ENCODE results near the gene GPM6B.

The GPM6B gene

DNA sequence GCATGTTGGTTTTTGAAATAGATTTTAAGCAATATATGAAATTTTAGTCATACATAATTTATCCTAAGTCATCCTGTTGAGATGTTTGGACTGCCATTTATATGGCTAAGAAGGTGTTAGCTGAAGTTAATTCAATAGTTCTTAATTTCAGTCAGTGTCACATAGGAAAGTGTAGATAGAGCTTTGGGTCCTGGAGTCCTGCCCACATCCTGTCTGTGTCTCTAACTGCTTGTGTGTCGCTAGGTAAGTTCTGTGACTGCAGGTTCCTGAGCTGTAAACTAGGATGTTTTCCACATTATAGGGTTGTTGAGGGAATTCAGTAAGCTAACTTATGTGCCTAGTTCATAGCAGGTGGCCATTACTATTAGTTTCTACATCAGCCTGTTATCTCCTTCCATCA is 61.6 kb downstream of the GPM6B start:
- Histone ChIP-seq H3K36me3 (ENCODE audit: control insufficient read depth in 1 of 2, insufficient read depth in 2 of 2, low read length in 2 of 2) (peaks cover 9 to 16% of the 10 kb centered on the region in 2 donors), H3K4me3 (ENCODE audit: low read depth in 1 of 2, low read length in 2 of 2) (no peak overlapping the region), H3K27ac (ENCODE audit: low read depth, low read length) (no peak overlapping the region), H3K4me1 (ENCODE audit: control insufficient read depth in 1 of 2, insufficient read depth in 2 of 2, low read length in 2 of 2) (peaks cover 0 to 3% of the 10 kb centered on the region in 2 donors), H3K9ac (ENCODE audit: low read depth in 1 of 2, low read length in 2 of 2) (no peak overlapping the region), H3K9me3 (ENCODE audit: control insufficient read depth in 1 of 2, low read length in 2 of 2) (no peaks in the 10 kb centered on the region), H3K27me3 (ENCODE audit: control insufficient read depth in 1 of 2, insufficient read depth in 2 of 2, low read length in 2 of 2) (no peaks in the 10 kb centered on the region)

DNA sequence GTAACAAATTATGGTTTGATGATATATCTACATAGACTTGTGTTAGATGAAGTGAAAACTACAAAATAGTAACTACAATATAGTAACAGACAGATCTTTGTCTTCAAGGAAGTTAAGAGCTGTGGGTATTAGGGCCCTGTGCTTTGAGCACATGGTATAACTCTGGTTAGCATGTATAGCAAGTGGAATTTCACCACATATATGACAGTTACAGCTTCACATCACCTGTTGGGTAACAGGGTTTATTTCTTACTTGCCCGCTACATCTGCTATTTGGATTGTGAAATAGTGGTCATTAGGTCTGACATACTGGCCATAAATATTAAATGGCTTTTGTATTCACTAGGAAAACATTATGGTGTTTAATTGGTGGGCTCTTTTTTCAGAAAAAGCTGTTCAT is 62.1 kb downstream of the GPM6B start:
- peaks cover 0 to 3% of the 10 kb centered on the region in 2 donors for H3K4me1 ChIP-seq (ENCODE audit: control insufficient read depth in 1 of 2, insufficient read depth in 2 of 2, low read length in 2 of 2)
- no peak overlapping the region for H3K4me3 ChIP-seq (ENCODE audit: low read depth in 1 of 2, low read length in 2 of 2)
- peaks cover 9 to 16% of the 10 kb centered on the region in 2 donors for H3K36me3 ChIP-seq (ENCODE audit: control insufficient read depth in 1 of 2, insufficient read depth in 2 of 2, low read length in 2 of 2)

DNA sequence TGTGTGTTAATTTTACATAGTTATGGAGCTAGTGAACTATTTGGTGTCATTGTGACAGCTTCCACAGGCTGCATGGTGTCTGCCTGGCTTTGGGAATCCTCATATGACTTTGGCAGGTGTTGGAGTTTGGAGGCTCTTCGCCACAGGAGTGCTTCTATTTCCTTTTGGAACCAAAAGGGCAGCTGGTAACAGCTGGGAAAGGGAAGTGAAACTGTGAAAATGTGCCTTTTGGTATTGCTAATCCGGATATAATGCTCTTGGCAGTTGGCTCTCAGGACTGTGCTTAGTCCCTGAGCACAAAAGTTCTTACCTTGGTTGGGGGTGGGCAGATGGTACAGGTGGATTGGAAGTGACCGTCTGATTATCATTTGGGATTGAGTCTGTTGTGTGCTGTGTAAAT is 64.2 kb downstream of the GPM6B start:
- peaks cover 0 to 16% of the 10 kb centered on the region in 2 donors for H3K36me3 ChIP-seq (ENCODE audit: control insufficient read depth in 1 of 2, insufficient read depth in 2 of 2, low read length in 2 of 2)
- no peak overlapping the region for H3K27ac ChIP-seq (ENCODE audit: low read depth, low read length)
- H3K4me1 ChIP-seq (ENCODE audit: control insufficient read depth in 1 of 2, insufficient read depth in 2 of 2, low read length in 2 of 2), result peaks cover 0 to 5% of the 10 kb centered on the region in 2 donors
- H3K9me3 ChIP-seq (ENCODE audit: control insufficient read depth in 1 of 2, low read length in 2 of 2), result no peaks in the 10 kb centered on the region
- no peaks in the 10 kb centered on the region for H3K27me3 ChIP-seq (ENCODE audit: control insufficient read depth in 1 of 2, insufficient read depth in 2 of 2, low read length in 2 of 2)
- no peak overlapping the region for H3K4me3 ChIP-seq (ENCODE audit: low read depth in 1 of 2, low read length in 2 of 2)
- no peak overlapping the region for H3K9ac ChIP-seq (ENCODE audit: low read depth in 1 of 2, low read length in 2 of 2)

More for the DNA sequence above, 62.1 kb downstream of the GPM6B start:
- H3K9me3 ChIP-seq (ENCODE audit: control insufficient read depth in 1 of 2, low read length in 2 of 2), result no peaks in the 10 kb centered on the region
- no peak overlapping the region for H3K9ac ChIP-seq (ENCODE audit: low read depth in 1 of 2, low read length in 2 of 2)
- H3K27ac ChIP-seq (ENCODE audit: low read depth, low read length), result no peak overlapping the region
- H3K27me3 ChIP-seq (ENCODE audit: control insufficient read depth in 1 of 2, insufficient read depth in 2 of 2, low read length in 2 of 2), result no peaks in the 10 kb centered on the region

- Histone ChIP-seq H3K4me1 (ENCODE audit: control insufficient read depth in 1 of 2, insufficient read depth in 2 of 2, low read length in 2 of 2) (peaks cover 0 to 6% of the 10 kb centered on the region in 2 donors), H3K4me3 (ENCODE audit: low read depth in 1 of 2, low read length in 2 of 2) (no peak overlapping the region), H3K9ac (ENCODE audit: low read depth in 1 of 2, low read length in 2 of 2) (no peak overlapping the region), H3K27ac (ENCODE audit: low read depth, low read length) (no peak overlapping the region), H3K27me3 (ENCODE audit: control insufficient read depth in 1 of 2, insufficient read depth in 2 of 2, low read length in 2 of 2) (no peaks in the 10 kb centered on the region), H3K36me3 (ENCODE audit: control insufficient read depth in 1 of 2, insufficient read depth in 2 of 2, low read length in 2 of 2) (peaks cover 0 to 15% of the 10 kb centered on the region in 2 donors), H3K9me3 (ENCODE audit: control insufficient read depth in 1 of 2, low read length in 2 of 2) (no peaks in the 10 kb centered on the region)
Observed at GRCh38 chrX:13752141-13752540, 64.8 kb downstream of the GPM6B start.

DNA sequence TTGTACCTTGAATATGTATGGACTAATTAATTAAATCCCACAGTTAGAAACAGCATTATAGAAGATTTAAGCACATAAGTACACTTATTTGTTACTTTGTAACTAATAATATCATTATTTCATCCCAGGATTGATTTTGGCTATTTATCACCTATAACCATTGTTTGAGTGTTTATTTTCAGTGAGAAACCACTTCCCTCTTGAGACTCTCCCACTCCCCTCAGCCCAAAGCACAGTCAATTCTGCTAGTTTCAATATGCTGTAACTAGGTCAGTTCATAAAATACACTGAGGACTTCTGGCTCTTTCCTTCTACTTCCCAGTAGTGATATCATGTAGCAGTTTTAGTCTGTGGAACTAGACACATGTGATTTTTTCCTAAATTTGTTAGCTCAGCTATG is 66.1 kb downstream of the GPM6B start:
- Histone ChIP-seq H3K9me3 (ENCODE audit: control insufficient read depth in 1 of 2, low read length in 2 of 2) (no peaks in the 10 kb centered on the region), H3K4me1 (ENCODE audit: control insufficient read depth in 1 of 2, insufficient read depth in 2 of 2, low read length in 2 of 2) (peaks cover 0 to 6% of the 10 kb centered on the region in 2 donors), H3K27ac (ENCODE audit: low read depth, low read length) (no peak overlapping the region), H3K4me3 (ENCODE audit: low read depth in 1 of 2, low read length in 2 of 2) (no peak overlapping the region), H3K27me3 (ENCODE audit: control insufficient read depth in 1 of 2, insufficient read depth in 2 of 2, low read length in 2 of 2) (no peaks in the 10 kb centered on the region), H3K9ac (ENCODE audit: low read depth in 1 of 2, low read length in 2 of 2) (no peak overlapping the region), H3K36me3 (ENCODE audit: control insufficient read depth in 1 of 2, insufficient read depth in 2 of 2, low read length in 2 of 2) (peaks cover 0 to 10% of the 10 kb centered on the region in 2 donors)

DNA sequence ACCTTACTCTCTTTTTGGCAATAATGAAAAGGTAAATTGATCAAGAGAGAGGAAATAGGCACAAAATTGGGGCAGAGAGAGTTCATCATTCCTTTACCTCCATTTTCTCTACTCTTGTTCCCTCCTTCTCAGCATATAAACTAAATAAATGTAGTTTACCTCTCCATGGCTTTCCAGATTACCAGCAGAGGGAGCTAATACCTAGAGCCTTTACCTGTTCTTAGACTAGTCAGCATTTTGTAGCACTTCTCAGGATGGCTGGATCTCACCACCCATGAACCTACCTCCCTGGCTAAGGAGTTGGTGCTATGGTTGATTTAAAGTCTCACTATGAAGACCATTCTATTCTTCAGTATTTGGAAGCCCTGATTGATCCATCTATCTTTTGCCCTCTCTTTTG is 66.7 kb downstream of the GPM6B start:
- Histone ChIP-seq H3K9me3 (ENCODE audit: control insufficient read depth in 1 of 2, low read length in 2 of 2) (no peaks in the 10 kb centered on the region), H3K9ac (ENCODE audit: low read depth in 1 of 2, low read length in 2 of 2) (no peak overlapping the region), H3K4me1 (ENCODE audit: control insufficient read depth in 1 of 2, insufficient read depth in 2 of 2, low read length in 2 of 2) (peaks cover 0 to 6% of the 10 kb centered on the region in 2 donors), H3K27ac (ENCODE audit: low read depth, low read length) (no peak overlapping the region), H3K27me3 (ENCODE audit: control insufficient read depth in 1 of 2, insufficient read depth in 2 of 2, low read length in 2 of 2) (no peaks in the 10 kb centered on the region), H3K36me3 (ENCODE audit: control insufficient read depth in 1 of 2, insufficient read depth in 2 of 2, low read length in 2 of 2) (peaks cover 0 to 10% of the 10 kb centered on the region in 2 donors), H3K4me3 (ENCODE audit: low read depth in 1 of 2, low read length in 2 of 2) (no peak overlapping the region)

GRCh38 chrX:13748486-13748885 is 68.4 kb downstream of the GPM6B start:
- no peak overlapping the region for H3K4me3 ChIP-seq (ENCODE audit: low read depth in 1 of 2, low read length in 2 of 2)
- H3K27ac ChIP-seq (ENCODE audit: low read depth, low read length), result no peak overlapping the region
- H3K9me3 ChIP-seq (ENCODE audit: control insufficient read depth in 1 of 2, low read length in 2 of 2), result no peaks in the 10 kb centered on the region
- peaks cover 0 to 10% of the 10 kb centered on the region in 2 donors for H3K36me3 ChIP-seq (ENCODE audit: control insufficient read depth in 1 of 2, insufficient read depth in 2 of 2, low read length in 2 of 2)
- no peaks in the 10 kb centered on the region for H3K27me3 ChIP-seq (ENCODE audit: control insufficient read depth in 1 of 2, insufficient read depth in 2 of 2, low read length in 2 of 2)
- H3K4me1 ChIP-seq (ENCODE audit: control insufficient read depth in 1 of 2, insufficient read depth in 2 of 2, low read length in 2 of 2), result peaks cover 0 to 6% of the 10 kb centered on the region in 2 donors
- no peak overlapping the region for H3K9ac ChIP-seq (ENCODE audit: low read depth in 1 of 2, low read length in 2 of 2)

DNA sequence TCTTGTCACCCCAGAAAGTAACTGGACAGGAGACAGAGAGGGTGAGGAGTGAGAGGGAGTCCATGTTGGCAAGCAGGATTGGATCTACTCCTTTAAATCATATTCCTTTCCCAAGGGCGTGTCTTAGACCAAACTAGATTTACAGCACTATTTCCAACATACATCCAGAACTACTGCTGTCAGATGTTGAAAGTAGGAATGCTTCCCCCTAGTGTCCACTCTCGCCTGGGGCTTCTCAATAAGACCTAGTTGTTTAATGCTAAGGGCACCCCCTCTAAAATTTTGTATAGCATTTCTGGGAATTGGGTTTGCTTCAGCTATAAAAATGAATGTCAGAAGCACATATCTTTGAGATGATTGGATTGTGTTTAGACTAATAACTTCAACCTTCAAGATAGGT is 69.1 kb downstream of the GPM6B start:
- H3K4me3 ChIP-seq (ENCODE audit: low read depth in 1 of 2, low read length in 2 of 2), result no peak overlapping the region
- H3K4me1 ChIP-seq (ENCODE audit: control insufficient read depth in 1 of 2, insufficient read depth in 2 of 2, low read length in 2 of 2), result peaks cover 0 to 11% of the 10 kb centered on the region in 2 donors
- H3K36me3 ChIP-seq (ENCODE audit: control insufficient read depth in 1 of 2, insufficient read depth in 2 of 2, low read length in 2 of 2), result peaks cover 0 to 10% of the 10 kb centered on the region in 2 donors
- no peaks in the 10 kb centered on the region for H3K9me3 ChIP-seq (ENCODE audit: control insufficient read depth in 1 of 2, low read length in 2 of 2)
- H3K27me3 ChIP-seq (ENCODE audit: control insufficient read depth in 1 of 2, insufficient read depth in 2 of 2, low read length in 2 of 2), result no peaks in the 10 kb centered on the region
- no peak overlapping the region for H3K27ac ChIP-seq (ENCODE audit: low read depth, low read length)
- no peak overlapping the region for H3K9ac ChIP-seq (ENCODE audit: low read depth in 1 of 2, low read length in 2 of 2)

DNA sequence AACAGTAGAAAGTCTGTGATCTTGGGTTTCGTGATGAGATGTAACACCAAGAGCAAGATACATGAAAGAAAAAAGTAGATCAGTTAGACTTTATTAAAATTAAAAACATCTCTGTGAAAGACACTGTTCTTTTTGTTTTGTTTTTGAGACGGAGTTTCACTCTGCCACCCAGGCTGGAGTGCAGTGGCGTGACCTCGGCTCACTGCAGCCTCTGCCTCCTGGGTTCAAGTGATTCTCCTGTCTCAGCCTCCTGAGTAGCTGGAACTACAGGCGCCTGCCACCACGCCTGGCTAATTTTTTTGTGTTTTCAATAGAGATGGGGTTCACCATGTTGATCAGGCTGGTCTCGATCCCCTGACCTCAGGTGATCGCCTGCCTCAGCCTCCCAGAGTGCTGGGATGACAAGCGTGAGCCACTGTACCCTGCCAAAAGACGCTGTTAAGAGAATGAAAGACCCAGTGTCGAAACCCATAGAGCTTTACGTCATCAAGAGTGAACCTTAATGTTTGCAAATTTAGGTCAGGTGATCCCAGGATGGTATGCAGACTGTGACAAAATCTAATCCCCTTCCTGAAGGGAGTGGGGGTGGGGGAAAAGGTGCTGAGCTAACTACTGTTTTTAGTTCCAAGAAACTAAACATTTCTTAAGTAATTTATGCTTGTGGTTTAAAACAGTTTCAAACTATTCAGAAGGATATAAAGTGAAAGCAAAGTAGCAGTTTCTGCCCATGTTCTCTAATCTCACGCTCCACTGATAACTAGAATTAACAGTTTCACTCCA is 74.3 kb downstream of the GPM6B start:
- Histone ChIP-seq H3K27ac (ENCODE audit: low read depth, low read length) (peak overlapping the region; percentile 20), H3K9ac (ENCODE audit: low read depth in 1 of 2, low read length in 2 of 2) (no peak overlapping the region), H3K36me3 (ENCODE audit: control insufficient read depth in 1 of 2, insufficient read depth in 2 of 2, low read length in 2 of 2) (peaks cover 6 to 11% of the 10 kb centered on the region in 2 donors), H3K27me3 (ENCODE audit: control insufficient read depth in 1 of 2, insufficient read depth in 2 of 2, low read length in 2 of 2) (no peaks in the 10 kb centered on the region), H3K9me3 (ENCODE audit: control insufficient read depth in 1 of 2, low read length in 2 of 2) (no peaks in the 10 kb centered on the region), H3K4me3 (ENCODE audit: low read depth in 1 of 2, low read length in 2 of 2) (peak overlapping the region; percentile 32 to 52), H3K4me1 (ENCODE audit: control insufficient read depth in 1 of 2, insufficient read depth in 2 of 2, low read length in 2 of 2) (peaks cover 0 to 7% of the 10 kb centered on the region in 2 donors)

- Histone ChIP-seq H3K9ac (ENCODE audit: low read depth in 1 of 2, low read length in 2 of 2) (no peak overlapping the region), H3K27ac (ENCODE audit: low read depth, low read length) (no peak overlapping the region), H3K4me1 (ENCODE audit: control insufficient read depth in 1 of 2, insufficient read depth in 2 of 2, low read length in 2 of 2) (peaks cover 0 to 6% of the 10 kb centered on the region in 2 donors), H3K27me3 (ENCODE audit: control insufficient read depth in 1 of 2, insufficient read depth in 2 of 2, low read length in 2 of 2) (no peaks in the 10 kb centered on the region), H3K4me3 (ENCODE audit: low read depth in 1 of 2, low read length in 2 of 2) (no peak overlapping the region), H3K36me3 (ENCODE audit: control insufficient read depth in 1 of 2, insufficient read depth in 2 of 2, low read length in 2 of 2) (peaks cover 6 to 9% of the 10 kb centered on the region in 2 donors), H3K9me3 (ENCODE audit: control insufficient read depth in 1 of 2, low read length in 2 of 2) (no peaks in the 10 kb centered on the region)
Observed at GRCh38 chrX:13741695-13742094, 75.2 kb downstream of the GPM6B start.
